HG02885 (cell line): ENCODE results near the gene COTL1.
A peak's percentile ranks its signal among the peaks of the same experiment; 100 is the strongest.
"Not testable (repeated sequence)": the region's sequence is repeated elsewhere in the genome, so short reads cannot be mapped to it uniquely, and the experiment has no call there.

Source experiments
- ATAC-seq: cut with Tn5 transposase; IDR thresholded peaks from one replicate; pipeline ENCODE4 v1.9.1; 2021; ENCODE audit warnings: mild to moderate bottlenecking; ENCODE audit not compliant: unreplicated experiment, poor library complexity

Gene COTL1

GRCh38 chr16:84647828-84648594 lies 30.1 kb upstream of the COTL1 start, which contains the start of gene KLHL36:
Gene KLHL36 (plus strand): TSS chr16:84648511. CDS start chr16:84650868, 2,357 bp downstream.
- ATAC-seq = peak; percentile 86

DNA sequence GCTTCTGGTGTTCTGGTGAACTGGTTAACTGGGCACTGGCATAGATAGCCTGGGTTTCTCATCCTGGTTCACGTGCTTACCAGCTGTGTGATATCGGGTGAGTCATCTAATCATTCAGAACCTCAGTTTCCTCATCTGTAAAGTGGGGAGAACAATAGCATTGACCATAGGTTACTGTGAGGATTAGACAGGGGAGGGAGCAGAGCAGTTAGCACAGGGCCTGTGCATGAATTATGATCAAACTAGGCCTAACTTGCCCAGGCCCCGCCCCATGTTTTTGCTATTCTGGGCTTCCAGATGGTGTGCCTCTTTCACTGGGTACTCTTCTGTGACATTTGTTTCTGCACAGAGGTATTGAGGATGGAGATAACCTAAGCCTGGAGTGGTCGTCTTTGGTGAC lies 25.8 kb upstream of the COTL1 start:
- ATAC-seq = no peak

DNA sequence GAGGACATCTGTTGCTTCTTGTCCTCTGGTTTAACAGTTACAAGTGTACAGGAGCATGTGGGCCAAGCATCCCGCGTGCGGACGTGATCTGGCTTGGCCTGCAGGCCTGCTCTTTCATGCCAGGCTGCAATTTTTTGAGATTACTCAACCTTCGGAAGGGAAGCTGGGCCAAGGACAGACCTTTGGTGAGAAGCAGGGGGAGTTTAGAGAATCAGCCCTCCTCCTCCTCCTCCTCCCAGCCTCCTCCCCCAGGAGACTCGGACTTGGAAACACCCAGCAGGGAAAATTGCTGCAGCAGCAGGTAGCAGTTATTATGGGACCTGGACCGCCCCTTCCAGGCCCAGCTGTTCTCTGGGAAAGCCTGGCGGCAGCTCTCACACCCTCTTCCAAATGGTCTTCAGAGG lies 25.3 kb upstream of the COTL1 start:
- ATAC-seq = no peak

- no peak for ATAC-seq
Observed at GRCh38 chr16:84641643-84642358, 23.9 kb upstream of the COTL1 start.

DNA sequence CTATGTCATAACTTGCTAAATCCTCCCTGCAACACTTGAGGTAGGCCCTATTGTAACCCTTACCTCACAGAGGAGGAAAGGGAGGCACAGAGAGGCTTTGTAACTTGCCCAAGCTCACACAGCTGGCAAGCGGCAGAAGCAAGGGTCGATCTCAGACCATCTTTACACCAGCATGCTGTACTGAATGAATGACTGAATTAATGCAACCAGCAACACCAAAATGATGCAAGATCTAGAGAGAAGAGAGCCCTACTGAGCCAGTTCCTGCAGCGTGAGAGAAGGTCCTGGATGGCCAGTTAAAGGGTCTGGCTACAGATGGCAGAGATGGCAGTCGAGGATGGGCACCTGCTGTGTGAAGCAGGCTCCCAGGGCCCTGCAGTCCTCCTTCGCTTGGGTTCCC lies 22.3 kb upstream of the COTL1 start:
- ATAC-seq = no peak

- ATAC-seq = no peak
Observed at GRCh38 chr16:84638231-84638806, 20.4 kb upstream of the COTL1 start.

GRCh38 chr16:84637709-84638108 lies 19.8 kb upstream of the COTL1 start:
- ATAC-seq = no peak

DNA sequence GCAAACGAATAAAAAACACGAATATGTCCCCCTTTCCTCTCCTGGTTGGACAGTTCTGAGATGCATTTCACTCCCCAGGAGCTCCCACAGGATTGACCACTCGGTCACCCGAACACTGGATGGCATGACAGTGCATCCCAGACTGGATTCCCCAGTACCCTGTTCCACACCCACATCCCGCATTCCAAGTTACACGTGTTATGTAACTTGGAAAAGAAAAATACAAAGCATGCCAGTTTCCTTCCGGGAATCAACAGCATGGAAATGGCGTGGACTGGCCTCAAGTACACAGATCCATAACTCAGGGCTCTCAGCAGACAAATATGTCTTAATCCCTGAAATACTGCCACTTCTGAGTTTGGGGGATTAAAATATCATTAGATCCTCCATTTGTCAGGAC lies 17.8 kb upstream of the COTL1 start:
- ATAC-seq = no peak

DNA sequence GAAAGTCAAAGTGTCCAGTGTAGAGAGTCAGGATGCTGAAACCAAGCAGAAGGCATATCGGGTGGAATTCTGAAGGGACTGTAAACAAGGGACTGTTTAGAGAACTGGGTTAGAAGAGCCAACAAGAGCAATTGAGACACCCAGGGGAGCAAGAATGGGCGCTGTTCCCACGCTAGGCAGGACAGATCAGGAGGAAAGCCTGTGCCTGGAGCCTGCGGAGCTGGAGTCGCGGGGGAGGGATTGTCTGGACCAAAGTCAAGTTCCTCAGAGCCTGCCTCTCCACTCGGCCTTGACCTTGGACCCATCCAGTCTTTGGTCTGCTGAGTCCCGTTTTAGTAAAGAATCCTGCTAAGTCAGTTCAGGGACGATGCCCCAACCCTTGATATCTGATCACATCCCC lies 15.7 kb upstream of the COTL1 start:
- no peak for ATAC-seq

GRCh38 chr16:84632862-84633261 lies 15.0 kb upstream of the COTL1 start:
- not testable (repeated sequence) for ATAC-seq

DNA sequence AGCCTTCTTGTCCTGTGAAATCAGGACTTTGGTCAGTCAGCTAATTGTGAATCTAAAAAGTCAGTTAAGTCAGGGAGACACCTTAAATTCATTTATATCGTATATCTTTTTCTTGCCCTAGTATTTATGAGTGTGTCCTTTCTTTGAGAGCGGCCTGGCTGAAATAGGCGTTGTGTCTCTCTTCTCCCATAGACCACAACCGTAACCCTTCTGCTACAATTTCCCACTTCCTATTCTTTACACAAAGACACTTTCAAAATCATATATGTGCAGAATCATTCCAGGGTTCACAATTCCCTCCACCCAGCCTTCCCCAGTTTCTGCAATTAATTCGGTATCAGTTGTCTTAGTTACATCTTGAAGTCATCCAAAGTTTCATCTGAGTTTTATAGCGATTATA lies 14.0 kb upstream of the COTL1 start:
- ATAC-seq = no peak

DNA sequence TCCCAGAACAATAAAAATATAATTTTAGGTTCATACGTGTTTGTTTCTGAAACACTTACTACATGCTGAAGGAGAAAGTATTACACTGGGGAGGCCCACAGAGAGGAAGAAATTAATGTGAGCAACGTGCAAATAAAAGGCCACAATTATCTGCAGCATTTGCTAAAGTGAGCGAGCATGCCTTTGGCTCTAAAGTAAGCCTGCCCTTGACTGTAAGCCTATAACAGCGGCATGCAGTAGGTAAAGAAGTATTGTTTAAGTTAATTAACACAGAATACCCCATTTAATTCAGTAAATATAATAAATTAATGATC lies 13.2 kb upstream of the COTL1 start:
- ATAC-seq = no peak

GRCh38 chr16:84630446-84631152 lies 12.7 kb upstream of the COTL1 start:
- ATAC-seq = no peak

- ATAC-seq = no peak
Observed at GRCh38 chr16:84630009-84630408, 12.1 kb upstream of the COTL1 start.

DNA sequence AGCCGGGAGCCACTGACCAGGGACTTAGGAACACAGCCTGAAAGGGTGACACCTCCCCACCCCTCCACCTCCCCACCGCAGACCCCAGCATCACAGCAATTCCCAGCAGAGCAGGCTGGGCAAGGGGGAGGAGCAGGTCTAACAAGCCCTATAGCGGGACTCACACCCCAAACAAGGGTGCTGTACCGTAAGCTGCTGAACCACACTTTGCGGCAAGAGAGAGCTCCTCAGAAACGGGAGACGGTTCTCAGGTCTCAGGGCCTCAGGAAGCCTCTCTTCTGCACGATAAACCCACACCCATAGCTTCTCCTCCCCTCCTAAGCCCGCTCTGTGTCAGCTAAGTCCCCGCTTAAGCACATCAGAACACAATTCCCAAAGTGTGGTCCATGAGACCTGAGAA lies 11.7 kb upstream of the COTL1 start:
- no peak for ATAC-seq

DNA sequence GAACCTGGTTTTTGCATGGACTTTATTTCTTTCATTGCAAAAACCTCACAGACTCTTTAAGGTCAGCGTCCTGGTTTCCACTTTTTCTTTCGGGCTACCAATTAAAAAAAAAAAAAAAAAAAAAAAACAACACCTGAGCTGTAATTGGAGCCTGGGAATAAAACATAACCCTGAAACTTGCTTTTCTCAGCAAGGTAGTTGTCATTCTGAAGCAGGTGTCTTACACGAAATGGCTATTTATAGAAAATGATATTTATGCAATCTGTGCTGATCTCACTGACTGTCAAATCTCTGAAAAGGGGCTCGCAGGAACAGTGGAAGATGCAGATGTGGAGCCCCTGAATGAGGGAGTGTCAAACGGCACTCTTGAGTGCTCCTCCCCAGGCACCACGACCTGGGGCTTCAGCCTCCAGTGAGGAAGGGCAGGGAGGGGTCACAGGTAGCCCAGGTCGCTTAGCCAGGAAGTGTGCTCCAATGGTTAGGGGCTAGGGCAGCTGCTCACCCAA lies 10.4 kb upstream of the COTL1 start:
- ATAC-seq = no peak

DNA sequence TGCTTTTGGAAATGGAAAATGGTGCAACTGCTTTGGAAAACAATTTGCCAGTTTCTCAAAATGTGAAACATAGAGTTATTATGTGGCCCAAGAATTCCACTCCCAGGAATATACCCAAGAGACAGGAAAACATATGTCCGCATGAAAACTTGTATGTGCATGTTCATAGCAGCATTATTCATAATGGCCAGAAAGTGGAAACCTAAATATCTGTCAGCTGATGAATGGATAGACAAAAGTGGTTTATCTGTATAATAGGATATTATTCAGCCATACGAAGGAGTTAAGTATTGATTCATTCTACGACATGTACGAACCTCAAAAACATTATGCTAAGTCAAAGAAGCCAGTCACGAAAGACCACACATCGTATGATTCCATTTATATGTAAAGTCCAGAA lies 7.7 kb upstream of the COTL1 start:
- no peak for ATAC-seq

DNA sequence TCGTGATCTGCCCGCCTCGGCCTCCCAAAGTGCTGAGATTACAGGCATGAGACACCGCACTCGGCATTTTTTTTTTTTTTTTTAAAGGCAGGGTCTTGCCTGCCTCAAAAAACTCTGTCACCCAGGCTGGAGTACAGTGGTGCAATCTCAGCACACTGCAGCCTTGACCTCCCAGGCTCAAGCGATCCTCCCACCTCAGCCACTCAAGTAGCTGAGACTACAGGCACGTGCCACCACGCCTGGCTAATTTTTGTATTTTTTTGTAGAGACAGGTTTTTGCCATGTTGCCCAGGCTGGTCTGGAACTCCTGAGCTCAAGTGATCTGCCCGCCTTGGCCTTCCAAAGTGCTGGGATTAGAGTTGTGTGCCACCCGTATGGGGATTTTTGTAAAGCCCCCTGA lies 3.0 kb upstream of the COTL1 start:
- ATAC-seq = not testable (repeated sequence)

GRCh38 chr16:84618581-84619460 lies 943 bp upstream of the COTL1 start:
- ATAC-seq = no peak
